ENCODE results near the gene C11orf98.
A peak's percentile ranks its signal among the peaks of the same experiment; 100 is the strongest.
"Not testable (repeated sequence)": the region's sequence is repeated elsewhere in the genome, so short reads cannot be mapped to it uniquely, and the experiment has no call there.

Gene C11orf98

DNA sequence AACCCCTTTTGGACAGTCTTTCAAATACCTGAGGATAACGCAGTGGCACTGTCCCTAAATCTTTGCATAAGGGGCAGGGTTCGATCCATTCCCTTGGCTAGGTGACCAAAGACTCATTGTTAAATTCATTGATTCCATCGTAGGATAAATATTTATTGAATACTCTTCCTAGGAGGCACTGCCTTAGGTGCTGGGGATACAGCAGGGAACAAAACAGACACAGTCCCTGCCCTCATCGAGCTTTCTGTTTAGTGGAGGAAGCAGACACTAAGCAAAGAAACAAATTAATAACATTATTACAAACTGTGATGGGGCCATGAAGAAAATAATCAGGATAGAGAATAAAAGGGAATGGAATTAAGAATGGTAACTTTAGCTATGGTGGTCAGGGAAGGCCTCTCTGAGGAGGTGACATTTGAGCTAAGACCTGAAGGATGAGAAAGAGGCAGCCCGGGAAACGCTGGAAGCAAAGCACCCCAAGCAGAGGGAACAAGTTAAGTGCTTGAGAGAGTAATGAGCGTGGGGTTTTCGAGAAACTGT is 43.9 kb downstream of the C11orf98 start:
- peak overlapping the region; percentile 17 for H3K9ac ChIP-seq (ENCODE audit: low read length)
- H3K4me3 ChIP-seq (ENCODE audit: low read depth in 1 of 2, low read length in 2 of 2), result peak overlapping the region; percentile 73 to 76
- H3K36me3 ChIP-seq (ENCODE audit: insufficient read depth, low read length), result peaks cover 21% of the 10 kb centered on the region
- peak overlapping the region; percentile 88 for H3K27ac ChIP-seq (ENCODE audit: low read depth, low read length)
- H3K4me1 ChIP-seq (ENCODE audit: insufficient read depth, low read length), result peaks cover 16% of the 10 kb centered on the region
- no peaks in the 10 kb centered on the region for H3K9me3 ChIP-seq (ENCODE audit: low read length)
- no peaks in the 10 kb centered on the region for H3K27me3 ChIP-seq (ENCODE audit: control insufficient read depth in 1 of 2, insufficient read depth in 2 of 2, low read length in 2 of 2)

- not testable (repeated sequence) for H3K27me3 ChIP-seq (ENCODE audit: control insufficient read depth in 1 of 2, insufficient read depth in 2 of 2, low read length in 2 of 2); H3K4me3 ChIP-seq (ENCODE audit: low read depth in 1 of 2, low read length in 2 of 2); H3K9me3 ChIP-seq (ENCODE audit: low read length); H3K9ac ChIP-seq (ENCODE audit: low read length); H3K27ac ChIP-seq (ENCODE audit: low read depth, low read length)
- peaks cover 16% of the 10 kb centered on the region for H3K36me3 ChIP-seq (ENCODE audit: insufficient read depth, low read length)
- peaks cover 20% of the 10 kb centered on the region for H3K4me1 ChIP-seq (ENCODE audit: insufficient read depth, low read length)
Measured at GRCh38 chr11:62616957-62617356, 48.1 kb downstream of the C11orf98 start.

DNA sequence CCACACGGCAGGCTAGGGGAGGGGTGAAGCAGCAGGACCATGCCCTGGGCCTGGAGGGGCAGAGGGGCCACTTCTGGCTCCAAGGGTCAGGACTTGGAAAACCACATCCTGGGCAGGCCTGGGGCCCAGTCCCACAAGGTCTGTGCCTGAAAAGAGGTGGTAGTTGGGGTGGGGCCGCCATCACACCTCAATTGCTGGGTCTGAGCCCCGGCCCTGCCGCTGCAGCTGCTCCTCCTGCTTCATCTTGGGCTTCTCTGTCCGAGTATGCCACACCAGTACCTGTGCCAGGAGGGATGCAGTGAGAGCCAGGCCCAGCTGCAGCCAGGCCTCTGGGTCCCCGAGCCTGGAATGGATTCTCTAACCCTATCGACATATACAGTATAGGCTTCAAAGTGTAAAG is 49.5 kb downstream of the C11orf98 start:
- no peaks in the 10 kb centered on the region for H3K27me3 ChIP-seq (ENCODE audit: control insufficient read depth in 1 of 2, insufficient read depth in 2 of 2, low read length in 2 of 2)
- peaks cover 25% of the 10 kb centered on the region for H3K4me1 ChIP-seq (ENCODE audit: insufficient read depth, low read length)
- H3K4me3 ChIP-seq (ENCODE audit: low read depth in 1 of 2, low read length in 2 of 2), result no peak overlapping the region
- H3K36me3 ChIP-seq (ENCODE audit: insufficient read depth, low read length), result peaks cover 16% of the 10 kb centered on the region
- H3K27ac ChIP-seq (ENCODE audit: low read depth, low read length), result no peak overlapping the region
- H3K9ac ChIP-seq (ENCODE audit: low read length), result no peak overlapping the region
- H3K9me3 ChIP-seq (ENCODE audit: low read length), result no peaks in the 10 kb centered on the region

- no peak overlapping the region for H3K9ac ChIP-seq (ENCODE audit: low read length)
- H3K27me3 ChIP-seq (ENCODE audit: control insufficient read depth in 1 of 2, insufficient read depth in 2 of 2, low read length in 2 of 2), result no peaks in the 10 kb centered on the region
- no peak overlapping the region for H3K27ac ChIP-seq (ENCODE audit: low read depth, low read length)
- H3K9me3 ChIP-seq (ENCODE audit: low read length), result no peaks in the 10 kb centered on the region
- no peak overlapping the region for H3K4me3 ChIP-seq (ENCODE audit: low read depth in 1 of 2, low read length in 2 of 2)
- H3K4me1 ChIP-seq (ENCODE audit: insufficient read depth, low read length), result peaks cover 20% of the 10 kb centered on the region
- H3K36me3 ChIP-seq (ENCODE audit: insufficient read depth, low read length), result peaks cover 16% of the 10 kb centered on the region
Measured at GRCh38 chr11:62614275-62614674, 50.7 kb downstream of the C11orf98 start.

DNA sequence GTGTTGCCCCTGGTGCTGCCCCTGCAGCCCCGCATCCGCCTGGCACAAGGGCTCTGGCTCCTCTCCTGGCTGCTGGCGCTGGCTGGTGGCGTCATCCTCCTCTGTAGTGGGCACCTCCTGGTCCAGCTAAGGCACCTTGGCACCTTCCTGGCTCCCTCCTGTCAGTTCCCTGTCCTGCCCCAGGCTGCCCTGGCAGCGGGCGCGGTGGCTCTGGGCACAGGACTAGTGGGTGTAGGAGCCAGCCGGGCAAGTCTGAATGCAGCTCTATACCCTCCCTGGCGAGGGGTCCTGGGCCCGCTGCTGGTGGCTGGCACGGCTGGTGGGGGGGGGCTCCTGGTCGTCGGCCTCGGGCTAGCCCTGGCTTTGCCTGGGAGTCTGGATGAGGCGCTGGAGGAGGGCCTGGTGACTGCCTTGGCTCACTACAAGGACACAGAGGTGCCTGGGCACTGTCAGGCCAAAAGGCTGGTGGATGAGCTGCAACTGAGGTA is 51.7 kb downstream of the C11orf98 start:
- Histone ChIP-seq H3K4me1 (ENCODE audit: insufficient read depth, low read length) (peaks cover 20% of the 10 kb centered on the region), H3K4me3 (ENCODE audit: low read depth in 1 of 2, low read length in 2 of 2) (peak overlapping the region; percentile 39 to 47), H3K36me3 (ENCODE audit: insufficient read depth, low read length) (peaks cover 16% of the 10 kb centered on the region), H3K27me3 (ENCODE audit: control insufficient read depth in 1 of 2, insufficient read depth in 2 of 2, low read length in 2 of 2) (no peaks in the 10 kb centered on the region), H3K9ac (ENCODE audit: low read length) (no peak overlapping the region), H3K27ac (ENCODE audit: low read depth, low read length) (peak overlapping the region; percentile 92), H3K9me3 (ENCODE audit: low read length) (no peaks in the 10 kb centered on the region)
